Measurements from ENCODE around the gene VTN.

VTN gene

GRCh38 chr17:28326114-28326513 lies 44.0 kb downstream of the VTN start:
- H3K27ac ChIP-seq (ENCODE audit: low read depth in 2 of 2, low read length in 2 of 2), result no peak overlapping the region
- H3K9me3 ChIP-seq (ENCODE audit: control insufficient read depth in 2 of 2, low read length in 2 of 2), result no peaks in the 10 kb centered on the region
- no peaks in the 10 kb centered on the region for H3K27me3 ChIP-seq (ENCODE audit: control insufficient read depth in 2 of 2, insufficient read depth in 2 of 2, low read length in 2 of 2)
- H3K36me3 ChIP-seq (ENCODE audit: control insufficient read depth in 2 of 2, insufficient read depth in 2 of 2, low read length in 2 of 2), result peaks cover 18 to 32% of the 10 kb centered on the region in 2 donors
- no peak overlapping the region for H3K4me3 ChIP-seq (ENCODE audit: low read length in 2 of 2)
- peaks cover 2 to 9% of the 10 kb centered on the region in 2 donors for H3K4me1 ChIP-seq (ENCODE audit: control insufficient read depth in 2 of 2, insufficient read depth in 2 of 2, low read length in 2 of 2)
- no peak overlapping the region for H3K9ac ChIP-seq (ENCODE audit: low read depth in 1 of 2, low read length in 2 of 2)

DNA sequence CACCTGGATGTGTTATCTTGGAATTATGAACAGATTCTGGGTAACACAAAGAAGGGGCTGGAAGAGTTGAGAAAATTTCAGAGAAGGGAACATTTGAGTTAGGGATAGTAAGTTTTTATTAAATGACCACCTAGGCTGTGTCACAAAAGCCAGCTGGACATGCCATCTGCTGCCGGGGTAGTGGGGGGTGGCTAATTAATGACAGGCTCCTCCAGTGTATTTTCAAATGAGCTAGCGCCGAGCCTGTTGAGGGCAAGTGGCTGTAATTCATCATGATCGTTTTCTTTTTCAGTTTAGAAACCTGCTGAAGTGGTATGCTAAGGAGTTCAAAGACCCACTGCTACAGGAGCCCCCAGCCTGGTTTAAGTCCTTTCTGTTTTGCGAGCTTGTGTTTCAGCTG lies 44.9 kb downstream of the VTN start:
- Histone ChIP-seq H3K4me1 (ENCODE audit: control insufficient read depth in 2 of 2, insufficient read depth in 2 of 2, low read length in 2 of 2) (peaks cover 6 to 9% of the 10 kb centered on the region in 2 donors), H3K4me3 (ENCODE audit: low read length in 2 of 2) (no peak overlapping the region), H3K27ac (ENCODE audit: low read depth in 2 of 2, low read length in 2 of 2) (no peak overlapping the region), H3K27me3 (ENCODE audit: control insufficient read depth in 2 of 2, insufficient read depth in 2 of 2, low read length in 2 of 2) (no peaks in the 10 kb centered on the region), H3K9me3 (ENCODE audit: control insufficient read depth in 2 of 2, low read length in 2 of 2) (no peaks in the 10 kb centered on the region), H3K36me3 (ENCODE audit: control insufficient read depth in 2 of 2, insufficient read depth in 2 of 2, low read length in 2 of 2) (peaks cover 11 to 24% of the 10 kb centered on the region in 2 donors), H3K9ac (ENCODE audit: low read depth in 1 of 2, low read length in 2 of 2) (no peak overlapping the region)

DNA sequence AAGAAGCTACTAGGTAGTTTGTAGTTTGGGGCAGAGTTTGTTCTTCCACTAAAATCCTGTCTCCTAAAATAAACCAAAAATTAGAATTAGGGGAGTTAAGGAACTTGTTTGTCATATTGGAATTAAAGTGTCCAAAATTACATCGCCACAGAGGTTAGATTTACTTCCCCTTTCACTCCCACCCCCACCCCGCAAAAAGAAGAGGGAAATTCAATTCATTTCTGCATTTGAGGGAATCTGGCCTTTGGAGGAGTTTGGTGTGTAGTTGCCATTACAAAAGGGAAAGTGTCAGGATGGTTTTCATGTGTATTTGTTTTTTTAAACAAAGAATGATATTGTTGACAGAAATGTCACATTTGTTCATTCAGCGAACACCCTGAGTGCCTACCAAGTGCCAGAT lies 45.3 kb downstream of the VTN start:
- H3K9ac ChIP-seq (ENCODE audit: low read depth in 1 of 2, low read length in 2 of 2), result no peak overlapping the region
- H3K4me1 ChIP-seq (ENCODE audit: control insufficient read depth in 2 of 2, insufficient read depth in 2 of 2, low read length in 2 of 2), result peaks cover 9 to 10% of the 10 kb centered on the region in 2 donors
- H3K9me3 ChIP-seq (ENCODE audit: control insufficient read depth in 2 of 2, low read length in 2 of 2), result no peaks in the 10 kb centered on the region
- peaks cover 11 to 23% of the 10 kb centered on the region in 2 donors for H3K36me3 ChIP-seq (ENCODE audit: control insufficient read depth in 2 of 2, insufficient read depth in 2 of 2, low read length in 2 of 2)
- no peak overlapping the region for H3K27ac ChIP-seq (ENCODE audit: low read depth in 2 of 2, low read length in 2 of 2)
- no peak overlapping the region for H3K4me3 ChIP-seq (ENCODE audit: low read length in 2 of 2)
- H3K27me3 ChIP-seq (ENCODE audit: control insufficient read depth in 2 of 2, insufficient read depth in 2 of 2, low read length in 2 of 2), result no peaks in the 10 kb centered on the region

DNA sequence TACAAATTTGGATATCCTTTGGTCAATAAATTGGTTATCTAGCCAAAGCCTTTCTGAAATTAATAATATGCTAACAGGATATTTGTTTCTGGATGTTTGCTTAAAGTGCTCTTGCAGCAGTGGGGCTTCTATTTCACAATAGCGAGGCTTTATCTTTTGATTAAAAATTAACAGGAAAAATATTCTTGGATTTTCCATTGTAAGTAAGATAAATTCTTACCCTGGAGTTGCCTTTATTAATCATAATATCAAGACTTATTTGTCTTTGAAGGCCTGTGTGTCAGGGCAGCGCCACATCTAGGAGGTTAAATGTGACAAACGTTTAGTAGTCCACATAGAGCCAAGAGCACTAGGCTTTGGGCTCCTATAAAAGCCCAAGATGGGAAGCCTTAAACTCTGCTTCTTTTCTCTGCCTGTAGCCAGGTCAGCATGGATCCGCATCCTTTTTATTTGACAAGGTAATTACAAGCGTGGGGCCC lies 45.8 kb downstream of the VTN start:
- H3K27ac ChIP-seq (ENCODE audit: low read depth in 2 of 2, low read length in 2 of 2), result no peak overlapping the region
- H3K36me3 ChIP-seq (ENCODE audit: control insufficient read depth in 2 of 2, insufficient read depth in 2 of 2, low read length in 2 of 2), result peaks cover 10 to 20% of the 10 kb centered on the region in 2 donors
- no peaks in the 10 kb centered on the region for H3K27me3 ChIP-seq (ENCODE audit: control insufficient read depth in 2 of 2, insufficient read depth in 2 of 2, low read length in 2 of 2)
- no peak overlapping the region for H3K4me3 ChIP-seq (ENCODE audit: low read length in 2 of 2)
- H3K9ac ChIP-seq (ENCODE audit: low read depth in 1 of 2, low read length in 2 of 2), result no peak overlapping the region
- peaks cover 9 to 15% of the 10 kb centered on the region in 2 donors for H3K4me1 ChIP-seq (ENCODE audit: control insufficient read depth in 2 of 2, insufficient read depth in 2 of 2, low read length in 2 of 2)
- no peaks in the 10 kb centered on the region for H3K9me3 ChIP-seq (ENCODE audit: control insufficient read depth in 2 of 2, low read length in 2 of 2)

DNA sequence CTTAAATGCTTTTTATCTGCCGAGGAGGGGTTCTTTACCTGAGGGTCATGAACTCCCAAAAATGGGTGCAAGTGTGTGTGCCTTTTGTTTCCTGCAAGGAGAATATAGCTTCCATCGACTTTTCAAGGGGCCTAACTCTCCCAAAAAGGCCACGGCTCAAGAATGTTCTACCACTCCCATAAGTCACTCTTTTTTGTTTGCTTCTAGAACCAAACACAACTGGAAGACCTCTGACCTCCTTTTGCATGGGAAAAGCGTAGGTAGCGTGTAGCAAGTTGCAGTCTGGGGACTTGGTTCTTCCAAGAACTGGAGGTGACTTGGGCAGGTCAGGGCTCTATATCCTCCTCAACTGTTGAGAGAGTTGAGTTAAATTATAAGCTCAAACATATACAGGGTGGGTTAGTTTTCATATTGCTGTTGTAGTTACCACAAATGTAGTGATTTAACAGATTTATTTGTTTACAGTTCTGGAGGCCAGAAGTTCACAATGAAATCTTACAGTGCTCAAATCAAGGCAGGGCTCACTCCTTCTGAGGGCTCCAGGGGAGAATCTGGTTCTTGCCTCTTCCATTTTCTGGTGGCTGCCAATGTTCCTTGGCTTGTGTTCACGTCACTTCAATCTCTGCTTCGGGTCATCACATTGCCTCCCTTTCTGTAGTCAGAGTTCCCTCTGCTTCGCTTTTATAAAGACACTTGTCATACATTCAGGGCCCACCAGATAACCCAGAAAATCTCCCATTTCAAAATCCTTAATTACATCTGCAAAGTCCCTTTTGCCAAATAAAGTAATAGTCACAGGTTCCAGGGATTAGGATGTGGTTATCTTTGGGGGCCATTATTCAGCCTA lies 49.7 kb downstream of the VTN start:
- Histone ChIP-seq H3K4me1 (ENCODE audit: control insufficient read depth in 2 of 2, insufficient read depth in 2 of 2, low read length in 2 of 2) (peaks cover 13 to 23% of the 10 kb centered on the region in 2 donors), H3K4me3 (ENCODE audit: low read length in 2 of 2) (peak overlapping the region in 1 of 2 donors; percentile 83), H3K27me3 (ENCODE audit: control insufficient read depth in 2 of 2, insufficient read depth in 2 of 2, low read length in 2 of 2) (no peaks in the 10 kb centered on the region), H3K27ac (ENCODE audit: low read depth in 2 of 2, low read length in 2 of 2) (no peak overlapping the region), H3K36me3 (ENCODE audit: control insufficient read depth in 2 of 2, insufficient read depth in 2 of 2, low read length in 2 of 2) (no peaks in the 10 kb centered on the region), H3K9me3 (ENCODE audit: control insufficient read depth in 2 of 2, low read length in 2 of 2) (no peaks in the 10 kb centered on the region), H3K9ac (ENCODE audit: low read depth in 1 of 2, low read length in 2 of 2) (no peak overlapping the region)

- no peaks in the 10 kb centered on the region for H3K36me3 ChIP-seq (ENCODE audit: control insufficient read depth in 2 of 2, insufficient read depth in 2 of 2, low read length in 2 of 2)
- peak overlapping the region in 1 of 2 donors; percentile 48 for H3K27ac ChIP-seq (ENCODE audit: low read depth in 2 of 2, low read length in 2 of 2)
- H3K9me3 ChIP-seq (ENCODE audit: control insufficient read depth in 2 of 2, low read length in 2 of 2), result no peaks in the 10 kb centered on the region
- H3K9ac ChIP-seq (ENCODE audit: low read depth in 1 of 2, low read length in 2 of 2), result peak overlapping the region; percentile 53 to 77
- H3K4me3 ChIP-seq (ENCODE audit: low read length in 2 of 2), result peak overlapping the region; percentile 70 to 83
- no peaks in the 10 kb centered on the region for H3K27me3 ChIP-seq (ENCODE audit: control insufficient read depth in 2 of 2, insufficient read depth in 2 of 2, low read length in 2 of 2)
- peaks cover 7 to 23% of the 10 kb centered on the region in 2 donors for H3K4me1 ChIP-seq (ENCODE audit: control insufficient read depth in 2 of 2, insufficient read depth in 2 of 2, low read length in 2 of 2)
Measured at GRCh38 chr17:28319598-28319935, 50.5 kb downstream of the VTN start.

DNA sequence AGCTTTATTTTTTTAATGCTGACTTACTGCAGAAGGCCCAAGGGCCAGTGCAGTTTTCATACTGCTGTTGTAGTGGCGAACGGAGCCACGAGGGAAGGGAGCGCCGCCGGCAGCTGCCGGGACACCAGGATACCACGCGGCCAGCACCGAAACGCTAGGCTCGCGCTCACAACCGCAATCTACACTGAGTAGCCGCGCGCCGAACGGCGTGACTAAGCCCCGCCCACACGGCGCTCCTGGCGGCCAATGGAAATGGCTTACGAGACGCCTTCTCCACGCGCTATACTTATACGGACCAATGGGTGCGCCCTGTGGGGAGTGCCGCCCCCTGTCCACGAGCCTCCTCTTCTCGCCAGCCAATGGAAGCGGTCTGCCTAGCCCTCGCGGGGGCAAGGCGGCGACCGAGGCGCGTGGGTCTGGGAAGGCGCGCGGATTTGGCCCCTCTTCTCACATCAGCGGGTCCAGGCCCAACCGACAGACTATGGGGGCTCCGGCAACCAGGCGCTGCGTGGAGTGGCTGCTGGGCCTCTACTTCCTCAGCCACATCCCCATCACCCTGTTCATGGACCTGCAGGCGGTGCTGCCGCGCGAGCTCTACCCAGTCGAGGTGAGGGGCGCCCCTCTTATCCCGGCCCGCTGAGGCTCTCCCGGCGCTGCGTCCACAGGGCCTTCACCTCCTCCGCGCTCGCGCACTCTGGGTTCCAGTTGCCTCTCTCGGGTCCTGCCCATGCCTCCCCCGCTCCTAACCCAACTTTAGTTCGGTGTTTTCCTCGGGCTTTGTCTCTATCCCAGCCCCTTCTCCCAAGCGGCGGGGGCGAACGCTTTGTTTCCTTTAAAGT lies 51.1 kb downstream of the VTN start, which contains the start of gene TMEM97:
TSS of gene TMEM97 (plus strand) at position 442 of the 839 bp plus-strand sequence. CDS start at position 482, 40 bp downstream.
- Histone ChIP-seq H3K27ac (ENCODE audit: low read depth in 2 of 2, low read length in 2 of 2) (peak within 1 kb of the TSS; percentile 44 to 48), H3K9me3 (ENCODE audit: control insufficient read depth in 2 of 2, low read length in 2 of 2) (no peaks in the 10 kb centered on the region), H3K4me1 (ENCODE audit: control insufficient read depth in 2 of 2, insufficient read depth in 2 of 2, low read length in 2 of 2) (peaks cover 7 to 23% of the 10 kb centered on the region in 2 donors), H3K4me3 (ENCODE audit: low read length in 2 of 2) (peak within 1 kb of the TSS; percentile 70 to 83), H3K9ac (ENCODE audit: low read depth in 1 of 2, low read length in 2 of 2) (peak within 1 kb of the TSS; percentile 53 to 77), H3K36me3 (ENCODE audit: control insufficient read depth in 2 of 2, insufficient read depth in 2 of 2, low read length in 2 of 2) (no peaks in the 10 kb centered on the region), H3K27me3 (ENCODE audit: control insufficient read depth in 2 of 2, insufficient read depth in 2 of 2, low read length in 2 of 2) (no peaks in the 10 kb centered on the region)

DNA sequence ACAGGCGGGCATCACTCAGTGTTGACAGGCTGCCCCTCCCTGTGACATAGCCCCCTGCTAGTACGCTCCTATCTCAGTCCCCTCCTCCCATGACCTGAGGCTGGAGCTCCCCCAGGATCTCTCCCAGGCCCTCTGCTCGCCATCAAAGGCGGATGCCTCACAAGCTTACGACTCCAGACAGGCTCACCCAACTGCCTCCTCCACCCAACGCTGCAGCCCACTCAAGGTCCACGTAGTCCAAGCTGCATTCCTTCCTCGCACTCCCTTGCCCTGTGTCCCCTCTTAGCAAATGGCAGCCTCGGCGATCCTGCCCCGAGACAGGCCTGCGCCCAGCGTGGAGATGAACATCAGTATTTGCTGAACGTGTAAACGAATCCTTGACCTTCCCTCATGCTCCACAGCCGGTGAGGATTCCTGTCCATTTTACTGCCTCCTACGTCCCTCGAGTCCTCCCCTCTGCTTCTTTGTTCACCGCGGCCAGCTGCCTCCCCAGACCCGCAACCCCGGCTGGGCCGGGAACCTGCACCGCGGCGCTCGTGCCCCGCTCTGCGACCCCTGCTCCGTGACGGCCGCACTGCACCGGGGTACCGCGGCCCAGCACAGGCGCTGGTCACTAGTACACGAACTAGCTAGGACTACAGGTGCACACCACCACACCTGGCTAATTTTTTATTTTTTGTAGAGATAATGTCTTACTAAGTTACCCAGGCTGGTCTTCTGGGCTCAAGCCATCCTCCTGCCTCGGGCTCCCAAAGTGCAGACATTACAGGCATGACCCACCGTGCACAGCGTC lies 51.9 kb downstream of the VTN start:
- H3K9me3 ChIP-seq (ENCODE audit: control insufficient read depth in 2 of 2, low read length in 2 of 2), result no peaks in the 10 kb centered on the region
- H3K36me3 ChIP-seq (ENCODE audit: control insufficient read depth in 2 of 2, insufficient read depth in 2 of 2, low read length in 2 of 2), result no peaks in the 10 kb centered on the region
- peaks cover 7 to 23% of the 10 kb centered on the region in 2 donors for H3K4me1 ChIP-seq (ENCODE audit: control insufficient read depth in 2 of 2, insufficient read depth in 2 of 2, low read length in 2 of 2)
- peak overlapping the region; percentile 70 to 83 for H3K4me3 ChIP-seq (ENCODE audit: low read length in 2 of 2)
- H3K9ac ChIP-seq (ENCODE audit: low read depth in 1 of 2, low read length in 2 of 2), result peak overlapping the region; percentile 26 to 53
- H3K27me3 ChIP-seq (ENCODE audit: control insufficient read depth in 2 of 2, insufficient read depth in 2 of 2, low read length in 2 of 2), result no peaks in the 10 kb centered on the region
- H3K27ac ChIP-seq (ENCODE audit: low read depth in 2 of 2, low read length in 2 of 2), result no peak overlapping the region
